ENCODE measurements around the gene DNAH11.

DNAH11 gene

DNA sequence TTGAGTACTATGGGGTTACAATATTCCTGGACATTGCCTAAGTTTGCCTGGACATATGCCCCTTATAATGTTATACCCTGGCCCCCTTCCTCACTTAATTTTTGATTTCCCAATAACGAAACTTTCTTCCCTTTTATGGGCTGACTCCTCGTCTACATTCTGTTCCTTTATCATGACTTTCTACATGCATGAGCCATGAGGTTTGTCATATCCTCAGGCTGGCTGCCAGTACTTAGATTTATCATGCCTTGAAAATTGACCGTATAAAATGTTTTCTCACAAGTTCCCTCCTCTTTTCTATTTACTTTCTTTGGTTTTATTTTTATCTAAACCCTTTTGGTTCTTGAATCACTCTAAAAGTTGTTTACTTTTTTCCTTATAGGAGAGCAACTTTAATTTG, 4.7 kb downstream of the DNAH11 start:
- TF ChIP-seq EGR1 (IDR thresholded peaks at IDR 0.05) = no peak
- TF ChIP-seq TAF1 (IDR thresholded peaks at IDR 0.05; ENCODE audit: low read depth) = no peak
- no peak for TF ChIP-seq CEBPB (IDR thresholded peaks at IDR 0.05)
- no peak for TF ChIP-seq CREB1 (IDR thresholded peaks at IDR 0.05; ENCODE audit: low read depth)
- TF ChIP-seq, protein P1, sequence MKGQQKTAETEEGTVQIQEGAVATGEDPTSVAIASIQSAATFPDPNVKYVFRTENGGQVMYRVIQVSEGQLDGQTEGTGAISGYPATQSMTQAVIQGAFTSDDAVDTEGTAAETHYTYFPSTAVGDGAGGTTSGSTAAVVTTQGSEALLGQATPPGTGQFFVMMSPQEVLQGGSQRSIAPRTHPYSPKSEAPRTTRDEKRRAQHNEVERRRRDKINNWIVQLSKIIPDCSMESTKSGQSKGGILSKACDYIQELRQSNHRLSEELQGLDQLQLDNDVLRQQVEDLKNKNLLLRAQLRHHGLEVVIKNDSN (IDR thresholded peaks at IDR 0.05) = no peak
- TF ChIP-seq YY1 (IDR thresholded peaks at IDR 0.05; ENCODE audit: low read depth) = no peak
- TF ChIP-seq FOXM1 (IDR thresholded peaks at IDR 0.05; ENCODE audit: borderline replicate concordance, low read depth) = no peak
- TF ChIP-seq REST (IDR thresholded peaks at IDR 0.05; ENCODE audit: low read depth) = no peak
- TF ChIP-seq, protein P2, sequence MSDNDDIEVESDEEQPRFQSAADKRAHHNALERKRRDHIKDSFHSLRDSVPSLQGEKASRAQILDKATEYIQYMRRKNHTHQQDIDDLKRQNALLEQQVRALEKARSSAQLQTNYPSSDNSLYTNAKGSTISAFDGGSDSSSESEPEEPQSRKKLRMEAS (IDR thresholded peaks at IDR 0.05) = no peak
- TF ChIP-seq TEAD4 (IDR thresholded peaks at IDR 0.05) = no peak
- TF ChIP-seq EP300 (IDR thresholded peaks at IDR 0.05; ENCODE audit: borderline replicate concordance) = no peak

DNA sequence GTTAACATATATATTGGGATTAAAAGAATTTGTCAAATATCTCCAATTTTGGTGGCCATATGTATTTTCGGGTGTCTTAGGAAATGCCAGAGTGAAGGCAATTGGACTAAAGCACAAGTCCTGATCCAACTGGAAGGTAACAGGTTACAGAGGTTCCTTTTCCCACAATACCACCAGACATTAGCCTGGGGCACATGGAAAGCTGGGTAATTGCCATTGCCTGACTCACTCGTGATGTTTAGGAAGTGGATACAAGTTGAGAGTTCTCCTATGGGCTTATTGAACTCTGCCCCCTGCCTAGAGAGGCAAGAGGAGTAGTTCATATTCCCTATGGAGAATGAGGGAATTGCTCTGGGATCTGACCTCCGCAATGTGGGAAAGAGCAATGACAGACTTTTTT, 5.7 kb downstream of the DNAH11 start:
- no peak for TF ChIP-seq YY1 (IDR thresholded peaks at IDR 0.05; ENCODE audit: low read depth)
- TF ChIP-seq ZBTB7A (IDR thresholded peaks at IDR 0.05; ENCODE audit: low read depth) = no peak
- TF ChIP-seq, protein P2 (IDR thresholded peaks at IDR 0.05) = no peak
- no peak for TF ChIP-seq TCF12 (IDR thresholded peaks at IDR 0.05; ENCODE audit: low read depth)
- TF ChIP-seq TEAD4 (IDR thresholded peaks at IDR 0.05) = no peak
- TF ChIP-seq CEBPB (IDR thresholded peaks at IDR 0.05) = no peak

DNA sequence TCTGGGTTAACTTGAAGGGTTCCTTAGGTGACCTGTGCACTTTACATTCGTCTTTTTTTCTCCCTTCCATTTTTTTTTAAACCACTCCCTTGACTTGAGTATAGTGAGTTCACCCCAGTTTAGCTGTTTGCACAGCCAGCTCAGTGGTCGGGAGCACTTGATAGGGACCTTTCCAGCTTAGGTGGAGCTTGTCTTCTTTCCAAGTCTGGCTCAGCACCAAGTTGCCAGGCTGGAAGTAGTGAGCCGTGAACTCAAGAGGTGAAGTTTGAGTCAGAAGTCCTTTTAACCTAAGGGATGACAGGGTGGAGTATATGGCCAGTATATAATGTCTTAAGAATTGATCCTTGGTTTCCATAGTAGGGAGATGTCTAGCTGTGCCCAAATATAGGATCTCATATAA, 7.2 kb downstream of the DNAH11 start:
- TF ChIP-seq RAD21 (IDR thresholded peaks at IDR 0.05; ENCODE audit: low read depth) = no peak
- TF ChIP-seq, protein P2 (IDR thresholded peaks at IDR 0.05) = no peak
- TF ChIP-seq EP300 (IDR thresholded peaks at IDR 0.05; ENCODE audit: borderline replicate concordance) = no peak
- no peak for TF ChIP-seq NFIC (IDR thresholded peaks at IDR 0.05)
- TF ChIP-seq FOXM1 (IDR thresholded peaks at IDR 0.05; ENCODE audit: borderline replicate concordance, low read depth) = no peak
- TF ChIP-seq CEBPB (IDR thresholded peaks at IDR 0.05) = no peak
- TF ChIP-seq TAF1 (IDR thresholded peaks at IDR 0.05; ENCODE audit: low read depth) = no peak
- no peak for TF ChIP-seq TEAD4 (IDR thresholded peaks at IDR 0.05)
- TF ChIP-seq, protein P1 (IDR thresholded peaks at IDR 0.05) = no peak
- no peak for TF ChIP-seq REST (IDR thresholded peaks at IDR 0.05; ENCODE audit: low read depth)
- no peak for TF ChIP-seq YY1 (IDR thresholded peaks at IDR 0.05; ENCODE audit: low read depth)
- no peak for TF ChIP-seq TCF12 (IDR thresholded peaks at IDR 0.05; ENCODE audit: low read depth)
- TF ChIP-seq ZBTB7A (IDR thresholded peaks at IDR 0.05; ENCODE audit: low read depth) = no peak
- no peak for TF ChIP-seq CREB1 (IDR thresholded peaks at IDR 0.05; ENCODE audit: low read depth)
- TF ChIP-seq EGR1 (IDR thresholded peaks at IDR 0.05) = no peak

- TF ChIP-seq ZBTB7A (IDR thresholded peaks at IDR 0.05; ENCODE audit: low read depth) (no peak), TAF1 (IDR thresholded peaks at IDR 0.05; ENCODE audit: low read depth) (no peak), TCF12 (IDR thresholded peaks at IDR 0.05; ENCODE audit: low read depth) (0 out of 2 replicates have a peak, but pooled peaks have one; percentile 34), EGR1 (IDR thresholded peaks at IDR 0.05) (no peak), EP300 (IDR thresholded peaks at IDR 0.05; ENCODE audit: borderline replicate concordance) (peak; percentile 22; the same call in 1 of the 2 replicates), FOXM1 (IDR thresholded peaks at IDR 0.05; ENCODE audit: borderline replicate concordance, low read depth) (0 out of 2 replicates have a peak, but pooled peaks have one; percentile 29), YY1 (IDR thresholded peaks at IDR 0.05; ENCODE audit: low read depth) (0 out of 2 replicates have a peak, but pooled peaks have one; percentile 39), NFIC (IDR thresholded peaks at IDR 0.05) (no peak), TEAD4 (IDR thresholded peaks at IDR 0.05) (no peak), REST (IDR thresholded peaks at IDR 0.05; ENCODE audit: low read depth) (no peak), CREB1 (IDR thresholded peaks at IDR 0.05; ENCODE audit: low read depth) (no peak), RAD21 (IDR thresholded peaks at IDR 0.05; ENCODE audit: low read depth) (peak; percentile 34; the same call in 1 of the 2 replicates), CEBPB (IDR thresholded peaks at IDR 0.05) (peak; percentile 70; the same call in 1 of the 2 replicates)
- TF ChIP-seq, protein P2 (IDR thresholded peaks at IDR 0.05) = peak; percentile 55
- TF ChIP-seq, protein P1 (IDR thresholded peaks at IDR 0.05) = no peak
Measured at GRCh38 chr7:21550821-21551531, 8.1 kb downstream of the DNAH11 start.

Measured in Ishikawa (cell line).